Memory B cell (primary cell): ENCODE data around the gene RNF6.

Experiments
- ATAC-seq: fragments of 150-1000 bp; cut with Tn5 transposase; 2 replicates; pipeline ENCODE4 v1.10.0; 2021; ENCODE audit warnings: low read depth, mild to moderate bottlenecking, moderate library complexity
- DNase-seq, 2 donors: peaks; one replicate each; pipeline ENCODE4 v3.0.0; 2022; ENCODE audit warnings: low spot score in 2 of 2
- H3K27ac Mint-ChIP-seq: one replicate; pipeline ENCODE4 v1.8.0; 2022; ENCODE audit warnings: mild to moderate bottlenecking, moderate library complexity, mixed read lengths
- H3K27me3 Mint-ChIP-seq: one replicate; pipeline ENCODE4 v1.8.0; 2022; ENCODE audit warnings: mixed read lengths
- H3K36me3 Mint-ChIP-seq: one replicate; pipeline ENCODE4 v1.8.0; 2022; ENCODE audit warnings: mild to moderate bottlenecking, mixed read lengths
- H3K4me1 Mint-ChIP-seq: one replicate; pipeline ENCODE4 v1.8.0; 2022; ENCODE audit warnings: mixed read lengths
- H3K4me3 Mint-ChIP-seq: one replicate; pipeline ENCODE4 v1.8.0; 2022; ENCODE audit warnings: mild to moderate bottlenecking, moderate library complexity, mixed read lengths
- H3K9me3 Mint-ChIP-seq: one replicate; pipeline ENCODE4 v1.8.0; 2022; ENCODE audit warnings: mixed read lengths

The RNF6 gene

DNA sequence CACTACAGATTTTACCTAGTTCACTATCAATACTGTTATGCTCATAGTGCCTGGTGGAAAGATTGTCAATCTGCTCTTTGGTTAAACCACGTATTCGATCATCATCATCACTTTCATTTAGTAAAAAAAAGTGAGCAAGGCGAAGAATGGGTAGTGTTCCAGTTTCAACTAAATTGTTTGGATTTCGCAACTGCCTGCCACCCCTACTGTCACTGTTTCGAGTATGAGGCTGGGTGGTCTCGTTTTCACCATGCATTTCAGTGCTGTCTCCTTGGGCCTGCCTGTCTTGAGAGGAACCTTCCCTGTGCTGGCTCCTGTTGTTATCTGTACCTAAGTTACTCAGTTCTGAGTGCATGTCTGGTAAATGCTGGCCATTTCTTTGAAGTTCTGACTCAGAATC, 8.1 kb downstream of the RNF6 start:
- peak overlapping the region; percentile 38 for H3K27ac Mint-ChIP-seq
- ATAC-seq, result no peak
- H3K4me1 Mint-ChIP-seq, result peaks cover 4% of the 10 kb centered on the region
- DNase-seq, result no peak
- no peaks in the 10 kb centered on the region for H3K9me3 Mint-ChIP-seq
- H3K27me3 Mint-ChIP-seq, result no peaks in the 10 kb centered on the region
- H3K36me3 Mint-ChIP-seq, result peaks cover 36% of the 10 kb centered on the region
- no peak overlapping the region for H3K4me3 Mint-ChIP-seq

GRCh38 chr13:26213345-26213744, 8.8 kb downstream of the RNF6 start:
- H3K4me3 Mint-ChIP-seq, result no peak overlapping the region
- DNase-seq (no peak), ATAC-seq (no peak)
- H3K27ac Mint-ChIP-seq, result no peak overlapping the region
- H3K27me3 Mint-ChIP-seq, result no peaks in the 10 kb centered on the region
- no peaks in the 10 kb centered on the region for H3K9me3 Mint-ChIP-seq
- H3K36me3 Mint-ChIP-seq, result peaks cover 38% of the 10 kb centered on the region
- H3K4me1 Mint-ChIP-seq, result peaks cover 4% of the 10 kb centered on the region

GRCh38 chr13:26208287-26208686, 13.8 kb downstream of the RNF6 start:
- H3K9me3 Mint-ChIP-seq, result no peaks in the 10 kb centered on the region
- H3K36me3 Mint-ChIP-seq, result peaks cover 35% of the 10 kb centered on the region
- H3K4me3 Mint-ChIP-seq, result no peak overlapping the region
- H3K27me3 Mint-ChIP-seq, result no peaks in the 10 kb centered on the region
- no peak for ATAC-seq
- H3K27ac Mint-ChIP-seq, result no peak overlapping the region
- H3K4me1 Mint-ChIP-seq, result peaks cover 4% of the 10 kb centered on the region
- DNase-seq, result no peak

DNA sequence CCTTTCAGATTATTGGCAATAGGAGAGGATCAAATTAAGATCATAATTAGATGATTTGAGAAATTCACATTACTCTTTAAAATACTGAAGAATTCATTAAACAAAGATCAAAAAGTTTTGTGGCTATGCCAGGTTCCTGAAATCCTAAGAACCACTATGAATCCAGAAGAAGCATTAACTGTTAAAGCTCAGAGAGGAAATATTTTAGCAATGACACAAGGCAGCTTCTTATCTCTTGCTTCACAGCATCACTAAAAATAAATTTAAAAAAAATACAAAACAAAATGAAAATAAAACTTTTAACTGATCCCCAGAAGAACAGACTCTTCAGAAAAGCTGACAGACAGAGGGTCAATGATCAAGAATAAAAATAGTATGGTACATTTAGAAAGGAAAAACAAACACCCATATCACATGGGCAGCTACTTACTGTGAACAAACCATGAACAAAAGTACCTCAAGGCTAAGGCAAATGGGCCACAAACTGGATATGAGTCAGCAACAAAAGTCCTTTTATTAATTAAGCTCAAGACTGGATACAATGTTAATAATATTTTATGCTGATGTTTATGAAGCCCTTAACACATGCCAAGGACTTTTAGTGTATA, 19.6 kb downstream of the RNF6 start:
- no peaks in the 10 kb centered on the region for H3K27me3 Mint-ChIP-seq
- no peak overlapping the region for H3K27ac Mint-ChIP-seq
- peaks cover 2% of the 10 kb centered on the region for H3K9me3 Mint-ChIP-seq
- DNase-seq (no peak), ATAC-seq (no peak)
- no peak overlapping the region for H3K4me3 Mint-ChIP-seq
- peaks cover 27% of the 10 kb centered on the region for H3K36me3 Mint-ChIP-seq
- H3K4me1 Mint-ChIP-seq, result no peaks in the 10 kb centered on the region

DNA sequence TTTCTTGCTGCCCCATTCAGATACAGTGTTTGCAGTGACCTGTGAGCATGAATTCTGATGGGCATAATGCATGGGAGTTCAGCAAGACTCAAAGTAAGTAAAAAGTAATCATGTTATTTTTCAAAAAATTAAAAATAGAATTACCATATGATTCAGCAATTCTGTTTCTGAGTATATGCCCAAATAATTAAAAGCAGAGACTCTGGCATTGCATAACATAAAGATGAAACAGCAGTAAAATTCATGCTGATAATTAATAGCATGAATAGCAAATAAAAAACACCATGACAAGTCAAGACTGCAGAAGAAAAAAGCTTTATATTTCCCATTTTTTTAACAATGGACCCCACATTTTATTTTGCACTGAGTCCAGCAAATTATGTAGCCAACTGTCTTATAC, 21.3 kb downstream of the RNF6 start:
- peaks cover 28% of the 10 kb centered on the region for H3K36me3 Mint-ChIP-seq
- DNase-seq (no peak), ATAC-seq (no peak)
- H3K4me3 Mint-ChIP-seq, result no peak overlapping the region
- H3K27me3 Mint-ChIP-seq, result no peaks in the 10 kb centered on the region
- peaks cover 3% of the 10 kb centered on the region for H3K9me3 Mint-ChIP-seq
- H3K27ac Mint-ChIP-seq, result no peak overlapping the region
- H3K4me1 Mint-ChIP-seq, result no peaks in the 10 kb centered on the region

GRCh38 chr13:26198116-26198515, 24.0 kb downstream of the RNF6 start:
- no peaks in the 10 kb centered on the region for H3K4me1 Mint-ChIP-seq
- peaks cover 36% of the 10 kb centered on the region for H3K36me3 Mint-ChIP-seq
- H3K4me3 Mint-ChIP-seq, result no peak overlapping the region
- H3K27me3 Mint-ChIP-seq, result no peaks in the 10 kb centered on the region
- H3K9me3 Mint-ChIP-seq, result peaks cover 13% of the 10 kb centered on the region
- H3K27ac Mint-ChIP-seq, result no peak overlapping the region
- DNase-seq (no peak), ATAC-seq (no peak)

- H3K27me3 Mint-ChIP-seq, result no peaks in the 10 kb centered on the region
- H3K4me1 Mint-ChIP-seq, result no peaks in the 10 kb centered on the region
These were observed 24.8 kb downstream of the RNF6 start for GRCh38 chr13:26197298-26197697.

DNA sequence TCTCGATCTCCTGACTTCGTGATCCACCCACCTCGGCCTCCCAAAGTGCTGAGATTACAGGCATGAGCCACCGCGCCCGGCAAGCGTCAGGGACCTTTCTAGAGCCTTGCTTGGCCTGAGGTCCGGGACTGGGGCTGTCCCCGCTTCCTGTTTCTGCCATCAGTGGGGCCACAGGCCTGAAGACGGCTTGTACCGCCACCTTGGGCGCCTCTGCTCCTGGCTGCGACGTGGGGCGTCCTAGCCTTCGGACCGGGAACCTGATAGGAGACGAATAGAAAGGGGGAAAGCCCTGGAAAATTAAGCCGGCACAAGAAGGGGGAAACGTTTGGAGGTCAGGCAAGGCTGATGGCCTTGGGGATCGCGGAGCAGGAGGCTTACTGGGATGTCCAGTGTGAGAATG, 35.1 kb downstream of the RNF6 start:
- no peak for ATAC-seq
- no peak for DNase-seq
- H3K27ac Mint-ChIP-seq, result peak overlapping the region; percentile 98
- no peaks in the 10 kb centered on the region for H3K27me3 Mint-ChIP-seq
- peaks cover 2% of the 10 kb centered on the region for H3K9me3 Mint-ChIP-seq
- H3K4me3 Mint-ChIP-seq, result peak overlapping the region; percentile 92
- H3K4me1 Mint-ChIP-seq, result peaks cover 28% of the 10 kb centered on the region
- no peaks in the 10 kb centered on the region for H3K36me3 Mint-ChIP-seq

More at GRCh38 chr13:26197298-26197697, 24.8 kb downstream of the RNF6 start:
- peaks cover 34% of the 10 kb centered on the region for H3K36me3 Mint-ChIP-seq
- ATAC-seq (no peak), DNase-seq (no peak)
- H3K27ac Mint-ChIP-seq, result no peak overlapping the region
- H3K9me3 Mint-ChIP-seq, result peaks cover 13% of the 10 kb centered on the region
- no peak overlapping the region for H3K4me3 Mint-ChIP-seq

- peak; percentile 82 to 94 for DNase-seq
- peak; percentile 81 for ATAC-seq
- Mint-ChIP-seq H3K4me3 (peak overlapping the region; percentile 92), H3K9me3 (peaks cover 2% of the 10 kb centered on the region), H3K27ac (peak overlapping the region; percentile 98), H3K36me3 (no peaks in the 10 kb centered on the region), H3K4me1 (peaks cover 28% of the 10 kb centered on the region), H3K27me3 (no peaks in the 10 kb centered on the region)
These were observed 35.8 kb downstream of the RNF6 start for GRCh38 chr13:26186118-26186870.

DNA sequence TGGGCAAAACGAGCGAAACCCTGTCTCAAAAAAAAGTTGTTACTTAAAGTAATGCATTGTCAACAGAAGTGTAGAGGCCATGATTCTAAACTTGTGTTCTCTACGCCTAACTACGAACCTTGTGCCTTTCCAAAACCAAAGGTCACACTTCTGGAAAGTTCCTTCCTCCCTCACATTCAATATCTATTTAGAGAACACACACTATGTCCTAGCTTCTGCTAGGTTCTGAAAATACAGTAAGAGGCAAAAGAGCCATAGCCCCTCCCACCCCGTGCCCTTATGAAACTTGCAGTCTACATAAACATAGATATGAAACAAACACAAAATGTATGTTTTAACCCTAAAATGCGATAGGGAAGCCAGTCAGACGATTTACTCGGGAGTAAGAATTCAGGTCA, 36.4 kb downstream of the RNF6 start:
- no peaks in the 10 kb centered on the region for H3K27me3 Mint-ChIP-seq
- DNase-seq (no peak), ATAC-seq (peak; percentile 1)
- H3K27ac Mint-ChIP-seq, result peak overlapping the region; percentile 98
- peaks cover 2% of the 10 kb centered on the region for H3K9me3 Mint-ChIP-seq
- H3K4me1 Mint-ChIP-seq, result peaks cover 28% of the 10 kb centered on the region
- H3K36me3 Mint-ChIP-seq, result no peaks in the 10 kb centered on the region
- peak overlapping the region; percentile 92 for H3K4me3 Mint-ChIP-seq

GRCh38 chr13:26184791-26185250, 37.3 kb downstream of the RNF6 start:
- peaks cover 28% of the 10 kb centered on the region for H3K4me1 Mint-ChIP-seq
- no peaks in the 10 kb centered on the region for H3K36me3 Mint-ChIP-seq
- peak overlapping the region; percentile 50 for H3K4me3 Mint-ChIP-seq
- H3K27ac Mint-ChIP-seq, result peak overlapping the region; percentile 60
- H3K27me3 Mint-ChIP-seq, result no peaks in the 10 kb centered on the region
- peak; percentile 44 to 65 for DNase-seq
- peak; percentile 12 for ATAC-seq
- peaks cover 2% of the 10 kb centered on the region for H3K9me3 Mint-ChIP-seq

DNA sequence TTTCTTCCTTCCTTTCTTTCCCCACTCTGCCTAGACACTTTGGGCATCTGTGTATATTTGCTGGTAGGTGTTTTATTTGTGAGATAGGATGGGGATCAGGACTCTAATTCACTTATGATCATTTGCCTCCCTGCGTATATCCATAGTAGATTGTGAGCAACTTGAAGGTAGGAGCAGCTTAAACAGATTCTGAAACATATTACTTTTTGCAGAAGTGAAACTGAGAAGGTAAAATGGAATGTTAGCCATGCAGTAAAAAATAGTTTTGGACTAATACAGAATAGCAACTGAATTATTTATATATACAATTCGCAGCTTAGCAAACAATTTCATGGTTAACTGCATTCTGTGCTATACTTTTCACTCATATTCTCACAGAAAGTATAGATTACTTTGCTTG, 38.7 kb downstream of the RNF6 start:
- Mint-ChIP-seq H3K27me3 (no peaks in the 10 kb centered on the region), H3K4me1 (peaks cover 26% of the 10 kb centered on the region)

DNA sequence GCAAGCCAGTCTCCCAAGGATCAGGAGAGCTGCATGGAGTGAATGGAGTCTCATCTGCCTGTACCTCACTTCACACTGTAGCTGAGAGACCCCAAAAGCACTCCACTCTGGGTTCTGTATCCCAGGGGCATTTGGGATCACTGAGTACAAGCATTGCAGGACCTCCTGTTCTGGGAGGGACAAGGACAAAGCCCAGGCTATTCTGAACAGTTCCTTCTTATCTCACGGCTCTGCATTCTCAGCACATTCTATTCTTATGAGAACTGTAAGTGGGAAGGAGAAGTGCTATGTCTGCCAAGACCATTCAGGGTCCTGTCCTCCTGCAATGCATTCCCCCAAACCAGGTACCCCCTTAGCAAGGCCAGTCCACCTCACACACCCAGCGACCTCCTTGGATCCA, 42.8 kb downstream of the RNF6 start:
- peaks cover 2% of the 10 kb centered on the region for H3K9me3 Mint-ChIP-seq
- H3K36me3 Mint-ChIP-seq, result no peaks in the 10 kb centered on the region
- no peaks in the 10 kb centered on the region for H3K27me3 Mint-ChIP-seq
- no peak overlapping the region for H3K27ac Mint-ChIP-seq
- H3K4me1 Mint-ChIP-seq, result peaks cover 6% of the 10 kb centered on the region
- no peak overlapping the region for H3K4me3 Mint-ChIP-seq
- ATAC-seq (no peak), DNase-seq (no peak)

More for the DNA sequence above, 38.7 kb downstream of the RNF6 start:
- peaks cover 2% of the 10 kb centered on the region for H3K9me3 Mint-ChIP-seq
- ATAC-seq (no peak), DNase-seq (no peak)
- no peak overlapping the region for H3K27ac Mint-ChIP-seq
- no peaks in the 10 kb centered on the region for H3K36me3 Mint-ChIP-seq
- H3K4me3 Mint-ChIP-seq, result no peak overlapping the region

DNA sequence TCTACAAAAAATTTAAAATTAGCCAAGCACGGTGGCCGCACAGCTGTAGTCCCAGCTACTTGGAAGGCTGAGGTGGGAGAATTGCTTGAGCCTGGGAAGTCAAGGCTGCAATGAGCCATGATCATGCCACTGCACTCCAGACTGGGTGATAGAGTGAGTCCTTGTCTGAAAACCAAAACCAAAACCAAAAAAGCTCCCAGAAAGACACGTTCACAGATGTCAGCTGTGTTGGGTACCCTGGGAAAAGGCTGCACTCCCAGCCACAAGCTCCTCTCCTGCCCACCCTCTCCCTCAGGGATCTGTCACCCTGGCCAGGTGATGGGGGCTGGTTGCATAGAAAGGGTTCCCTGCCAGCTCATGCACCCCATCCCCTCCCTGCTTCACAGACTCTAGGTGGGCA, 53.3 kb downstream of the RNF6 start:
- Mint-ChIP-seq H3K4me1 (no peaks in the 10 kb centered on the region), H3K9me3 (no peaks in the 10 kb centered on the region)
- DNase-seq, result no peak

More for the DNA sequence above, 53.3 kb downstream of the RNF6 start:
- H3K27ac Mint-ChIP-seq, result no peak overlapping the region
- H3K36me3 Mint-ChIP-seq, result no peaks in the 10 kb centered on the region
- ATAC-seq, result no peak
- peaks cover 11% of the 10 kb centered on the region for H3K27me3 Mint-ChIP-seq
- H3K4me3 Mint-ChIP-seq, result no peak overlapping the region
